ENCODE measurements around the gene ADH1C.
"Not testable (repeated sequence)": the region's sequence is repeated elsewhere in the genome, so short reads cannot be mapped to it uniquely, and the experiment has no call there.

ADH1C gene

DNA sequence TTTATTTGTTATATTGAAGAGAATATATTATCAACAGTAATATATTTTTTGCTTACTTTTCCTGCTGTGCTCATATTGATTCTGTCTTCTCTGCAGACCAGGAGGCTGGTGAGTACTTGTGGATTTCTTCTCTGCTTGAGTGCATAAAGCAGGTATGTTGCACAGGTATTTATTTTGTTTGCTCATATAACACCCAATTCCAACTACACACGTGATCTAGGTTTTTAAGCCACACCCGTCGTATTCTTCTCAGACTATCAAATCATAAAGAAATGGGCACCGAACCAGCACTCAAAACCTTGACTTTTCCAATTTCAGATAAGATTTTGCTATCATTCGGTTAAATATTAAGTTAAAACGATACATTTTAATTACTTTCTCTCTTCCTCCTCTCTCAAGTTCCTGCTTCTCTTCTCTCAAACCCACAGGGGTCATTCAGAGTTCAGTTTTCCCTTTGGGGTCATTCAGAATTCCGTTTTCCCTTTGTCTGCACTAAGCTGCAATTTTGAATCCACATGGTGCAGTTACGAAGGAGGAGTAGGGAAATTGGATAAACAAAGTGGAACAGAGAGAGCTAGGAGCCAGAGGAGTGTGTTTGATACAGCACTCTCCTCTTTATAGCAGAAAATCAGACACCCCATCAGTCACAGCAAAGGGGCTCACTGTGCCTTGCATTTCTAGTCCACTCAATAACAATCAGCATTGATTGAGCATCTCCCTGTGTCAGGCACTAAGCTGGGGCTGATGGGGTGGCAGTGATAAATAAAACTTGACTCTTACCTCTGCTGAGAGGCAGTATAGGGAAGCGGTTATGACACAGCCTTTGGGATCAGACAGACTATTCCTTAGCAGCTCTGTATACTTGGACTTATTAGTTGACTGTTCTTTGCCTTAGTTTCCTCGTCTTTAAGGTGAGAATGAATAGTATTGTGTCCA, at the start of gene ADH1C:
ADH1C (minus strand) TSS at position 145 of the 936 bp plus-strand sequence; CDS start at position 74, 71 bp downstream.
- DNase-seq: no peak

DNA sequence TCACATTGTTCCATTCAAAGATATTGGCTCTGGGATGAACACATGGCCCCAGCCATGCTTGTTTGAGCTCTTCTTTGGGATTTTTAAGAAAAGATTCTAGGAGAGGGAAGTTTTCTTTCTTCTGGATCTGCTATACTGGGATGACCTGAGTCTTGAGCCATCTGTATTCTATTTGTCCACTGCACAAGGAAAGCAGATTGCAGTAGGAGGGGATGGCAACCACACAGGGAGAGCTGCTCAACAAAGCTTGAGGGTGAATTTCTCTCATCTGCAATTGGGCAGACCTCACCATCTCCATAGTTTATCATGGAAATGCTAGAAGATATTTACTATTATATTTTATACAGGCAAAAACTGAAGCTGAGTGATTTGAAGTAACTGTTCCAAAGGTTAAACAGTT, 48.3 kb upstream of the ADH1C start:
- no peak for DNase-seq

DNA sequence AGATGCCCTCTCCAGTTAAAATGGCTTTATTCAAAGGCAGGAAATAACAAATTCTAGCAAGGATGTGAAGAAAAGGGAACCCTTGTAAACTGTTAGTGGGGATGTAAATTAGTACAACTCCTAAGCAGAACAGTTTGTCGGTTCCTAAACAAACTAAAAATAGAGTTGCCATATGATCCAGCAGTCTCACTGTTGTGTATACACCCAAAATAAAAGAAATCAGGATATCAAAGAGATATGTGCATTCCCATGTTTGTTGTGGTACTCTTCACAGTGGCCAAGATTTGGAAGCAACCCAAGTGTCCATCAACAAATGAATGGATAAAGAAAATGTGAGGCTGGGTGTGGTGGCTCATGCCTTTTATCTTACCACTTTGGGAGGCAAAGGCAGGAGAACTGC, 46.5 kb upstream of the ADH1C start:
- DNase-seq: no peak

DNA sequence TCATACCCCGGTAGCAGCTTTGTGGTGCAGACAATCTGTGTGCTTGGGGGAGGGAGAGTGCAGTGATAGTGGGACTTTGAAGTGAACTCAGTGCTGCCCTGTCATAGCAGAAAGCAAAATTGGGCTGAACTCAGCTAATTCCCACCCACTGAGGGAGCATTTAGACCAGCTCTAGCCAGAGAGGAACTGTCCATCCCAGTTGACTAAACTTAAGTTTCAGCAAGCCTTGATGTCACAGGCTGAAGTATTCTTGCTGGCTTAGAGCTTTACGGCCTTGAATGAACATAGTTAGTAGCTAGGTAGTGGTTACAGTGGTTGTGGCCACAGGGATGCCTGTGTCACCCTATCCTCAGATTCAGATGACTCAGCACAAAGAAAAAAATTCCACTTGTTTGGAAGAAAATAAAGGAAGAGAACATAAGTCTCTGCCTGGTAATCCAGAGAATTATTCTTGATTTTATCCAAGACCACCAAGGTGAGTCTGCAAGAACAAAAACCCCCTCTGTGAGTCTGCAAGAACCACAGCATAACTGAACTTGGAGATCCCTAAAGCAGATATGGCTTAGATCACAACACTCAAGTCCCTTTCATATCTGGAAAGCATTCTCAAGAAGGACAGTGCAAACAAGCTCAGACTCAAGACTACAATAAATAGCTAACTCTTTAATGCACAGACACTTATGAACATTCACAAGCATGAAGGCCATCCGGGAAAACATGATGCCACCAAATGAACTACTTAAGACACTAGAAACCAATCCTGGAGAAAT, 43.2 kb upstream of the ADH1C start:
- DNase-seq: no peak

DNA sequence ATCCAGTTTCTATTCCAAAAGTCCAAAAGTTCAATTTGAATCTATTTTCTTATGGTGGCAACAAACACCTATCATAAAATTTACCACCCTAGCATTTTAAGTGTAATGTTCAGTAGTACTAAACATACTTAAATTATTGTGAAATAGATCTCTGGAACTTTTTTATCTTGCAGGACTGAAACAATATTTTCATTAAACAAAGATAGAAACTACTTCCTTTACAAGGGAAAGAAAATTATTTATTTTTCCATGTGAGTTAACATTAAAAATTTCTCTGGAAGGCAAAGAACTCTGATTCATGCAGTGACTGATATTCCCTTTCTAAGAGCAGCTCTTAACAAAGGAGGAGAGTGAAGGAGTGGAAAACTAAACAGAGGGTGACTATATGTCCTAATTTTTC, 42.4 kb upstream of the ADH1C start:
- DNase-seq: no peak

DNA sequence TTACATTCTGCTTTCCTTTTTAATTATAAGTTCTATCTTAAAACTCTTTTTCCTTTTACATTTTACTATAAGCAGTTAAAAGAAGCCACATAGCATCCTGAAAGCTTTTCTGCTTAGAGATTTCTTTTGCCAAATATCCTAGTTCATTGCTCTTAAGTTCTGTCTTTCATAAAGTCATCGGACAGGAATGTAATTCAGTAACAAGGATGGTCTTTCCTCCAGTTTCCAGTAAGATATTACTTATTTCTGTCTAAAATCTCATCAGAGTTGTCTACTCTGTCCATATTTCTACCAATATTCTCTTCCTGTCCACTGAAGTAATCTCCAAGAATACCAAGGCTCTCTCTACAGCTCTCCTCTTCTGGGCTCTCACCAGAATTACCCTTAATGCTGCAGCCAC, 37.5 kb upstream of the ADH1C start:
- DNase-seq: no peak

DNA sequence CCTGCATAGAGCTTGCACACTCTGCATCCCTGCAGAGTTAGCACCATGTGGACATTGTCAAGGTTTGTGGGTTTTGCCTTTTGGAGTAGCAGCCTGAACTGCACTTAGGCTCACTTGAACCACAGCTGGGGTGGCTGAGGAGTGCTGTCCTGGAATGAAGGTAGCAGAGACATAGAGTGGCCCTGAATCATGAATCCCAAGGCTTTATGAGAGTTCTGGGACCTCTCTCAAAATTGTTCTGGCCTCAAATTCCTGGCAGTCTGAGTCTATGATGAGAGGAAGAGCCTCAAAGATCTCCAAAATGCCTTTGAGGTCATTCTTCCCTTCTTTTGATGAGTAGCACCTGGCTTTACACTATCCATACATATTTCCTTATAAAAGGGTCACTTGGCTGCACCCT, 37.1 kb upstream of the ADH1C start:
- DNase-seq: no peak

DNA sequence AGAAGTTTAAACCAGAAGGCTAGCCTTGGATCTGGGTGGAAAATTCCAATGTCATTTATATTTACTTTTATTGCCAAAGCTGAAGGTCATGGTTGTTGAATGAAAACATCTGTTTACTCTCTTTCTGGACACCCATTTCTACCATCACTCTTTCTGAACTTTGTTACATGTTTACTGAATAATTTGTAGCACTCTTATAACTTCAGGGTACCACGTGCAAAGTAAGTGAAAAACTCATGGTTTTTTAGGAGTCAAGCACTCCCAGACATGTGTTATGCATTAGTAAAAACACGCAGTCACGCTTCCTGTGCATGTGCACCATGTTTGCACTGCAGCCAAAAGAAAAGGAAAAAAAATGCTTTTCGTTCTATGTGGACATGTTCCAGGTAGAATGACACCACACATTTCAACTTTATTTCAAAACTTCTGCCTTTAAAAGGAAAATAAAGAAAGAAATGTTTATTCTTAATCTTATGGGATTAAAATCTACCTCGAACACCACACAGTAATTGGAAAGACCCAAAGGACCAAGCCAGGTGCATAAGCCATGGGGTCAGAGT, 31.4 kb upstream of the ADH1C start:
- DNase-seq: no peak

DNA sequence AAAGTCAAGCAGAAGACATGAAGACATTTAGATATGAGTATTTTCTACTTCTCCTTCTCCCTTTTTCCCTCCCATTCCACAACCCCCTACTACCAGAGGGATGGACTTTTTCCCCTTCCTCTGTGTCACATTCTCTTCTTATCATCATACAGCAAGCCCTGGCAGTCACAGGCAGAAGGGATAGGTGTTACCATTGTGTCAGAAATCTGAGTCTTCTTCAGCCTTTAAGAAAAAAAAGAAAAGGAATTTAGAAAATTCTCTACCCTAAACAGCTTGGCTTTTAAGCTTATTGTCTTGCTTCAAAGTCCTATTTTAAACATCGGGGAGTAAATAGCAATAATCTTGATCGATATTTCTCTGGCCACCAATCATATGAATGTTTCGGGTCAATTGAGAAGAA, 30.9 kb upstream of the ADH1C start:
- no peak for DNase-seq

DNA sequence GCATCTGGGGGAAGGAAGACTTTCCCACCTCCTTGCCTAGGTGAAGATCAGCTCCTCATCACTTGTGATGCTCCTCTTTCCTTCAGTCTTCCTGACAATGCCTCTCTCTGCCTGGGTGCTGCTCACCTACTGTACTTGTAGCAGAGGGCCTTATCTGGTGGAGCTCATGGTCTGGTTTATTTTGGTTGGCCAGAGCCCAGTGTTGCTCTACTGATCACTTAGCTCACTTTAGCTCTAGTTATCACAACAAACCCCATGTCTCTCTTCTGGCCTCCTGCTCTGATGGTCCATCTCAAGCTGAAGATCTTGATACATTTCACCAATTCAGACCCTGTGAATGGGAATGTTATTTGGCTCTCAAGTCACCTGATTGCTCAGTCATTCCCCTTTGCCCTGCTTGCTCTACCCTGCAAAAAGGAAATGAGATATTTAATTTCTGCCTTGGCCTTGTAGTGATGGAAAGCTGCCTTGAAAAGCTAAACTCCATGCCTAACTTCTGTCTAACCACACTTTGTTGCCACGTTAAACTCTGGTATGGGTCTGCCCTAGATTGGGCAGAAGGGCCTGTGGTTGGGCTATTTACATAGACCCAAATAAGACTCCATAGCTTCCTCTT, 30.3 kb upstream of the ADH1C start:
- DNase-seq: no peak

DNA sequence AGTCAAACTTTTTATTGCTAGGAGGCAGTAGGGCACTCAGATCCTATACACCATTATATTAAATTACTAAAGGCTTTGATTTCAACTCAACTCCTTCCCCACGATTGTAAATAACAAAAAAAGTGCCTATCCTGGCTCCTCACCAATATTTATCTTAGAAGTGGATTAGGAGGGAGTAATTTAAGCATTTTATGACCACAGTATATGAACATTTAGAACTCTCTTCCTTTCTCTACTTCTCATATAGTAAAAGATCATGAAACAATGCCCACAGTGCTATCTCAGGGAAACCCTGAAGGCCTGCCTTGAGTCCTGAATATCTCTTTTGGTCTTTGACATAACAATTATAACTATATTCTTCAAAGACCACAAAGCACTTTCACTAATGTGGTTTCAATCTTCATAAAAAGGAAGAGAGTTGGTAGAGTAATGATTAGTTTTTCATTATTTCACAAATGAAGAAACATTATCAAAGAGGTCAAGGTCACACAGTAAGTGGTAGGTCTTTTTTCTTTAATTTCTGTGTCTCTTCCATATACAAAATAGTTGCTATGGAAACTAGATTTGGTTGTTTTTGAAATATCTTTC, 29.1 kb upstream of the ADH1C start:
- no peak for DNase-seq

DNA sequence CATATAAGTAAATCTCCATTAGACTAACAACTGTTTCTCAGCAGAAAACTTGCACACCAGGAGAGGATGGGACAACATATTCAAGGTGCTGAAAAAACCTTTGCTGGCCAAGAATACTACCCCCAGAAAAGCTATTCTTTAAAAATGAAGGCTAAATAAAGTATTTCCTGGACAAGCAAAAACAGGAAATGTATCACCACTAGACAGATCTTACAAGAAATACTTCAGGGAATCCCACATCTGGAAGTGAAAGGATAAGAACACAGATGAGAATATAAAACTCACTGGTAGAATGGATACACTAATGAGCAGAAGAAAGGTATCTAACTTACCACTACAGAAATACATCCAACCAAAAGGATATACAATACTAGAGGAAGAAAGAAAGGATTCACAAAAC, 27.0 kb upstream of the ADH1C start:
- DNase-seq: no peak

DNA sequence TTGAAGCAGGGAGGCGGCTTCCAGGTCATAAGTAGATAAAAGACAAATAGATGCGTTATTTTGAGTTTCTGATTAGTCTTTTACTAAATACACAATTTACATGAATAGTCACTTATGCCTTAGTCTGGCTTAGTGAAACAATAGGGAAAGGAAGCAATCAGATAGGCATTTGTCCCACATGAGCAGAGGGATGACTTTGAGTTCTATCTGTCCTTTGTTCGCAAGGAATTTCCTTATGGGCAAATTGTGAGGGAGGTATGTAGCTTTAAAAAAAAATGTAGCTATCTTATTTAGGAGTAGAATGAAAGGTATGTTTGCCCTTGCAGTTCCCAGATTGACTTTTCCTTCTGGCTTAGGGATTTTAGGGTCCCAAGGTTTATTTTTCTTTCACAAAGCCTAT, 26.3 kb upstream of the ADH1C start:
- DNase-seq: no peak

DNA sequence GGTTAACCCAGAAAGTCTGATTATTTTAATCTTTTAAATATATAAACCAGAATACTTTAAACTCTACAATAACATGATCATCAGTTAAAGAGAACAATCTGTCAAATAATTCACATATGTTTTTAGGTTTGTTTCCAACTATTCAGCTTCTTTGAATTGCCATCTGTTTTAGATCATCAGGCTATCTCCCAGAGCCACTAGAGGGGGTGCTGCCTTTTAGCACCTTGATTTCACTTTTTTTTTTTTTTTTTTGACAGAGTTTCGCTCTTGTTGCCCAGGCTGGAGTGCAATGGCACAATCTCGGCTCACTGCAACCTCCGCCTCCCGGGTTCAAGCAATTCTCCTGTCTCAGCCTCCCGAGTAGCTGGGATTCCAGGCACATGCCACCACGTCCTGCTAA, 24.8 kb upstream of the ADH1C start:
- DNase-seq: not testable (repeated sequence)

DNA sequence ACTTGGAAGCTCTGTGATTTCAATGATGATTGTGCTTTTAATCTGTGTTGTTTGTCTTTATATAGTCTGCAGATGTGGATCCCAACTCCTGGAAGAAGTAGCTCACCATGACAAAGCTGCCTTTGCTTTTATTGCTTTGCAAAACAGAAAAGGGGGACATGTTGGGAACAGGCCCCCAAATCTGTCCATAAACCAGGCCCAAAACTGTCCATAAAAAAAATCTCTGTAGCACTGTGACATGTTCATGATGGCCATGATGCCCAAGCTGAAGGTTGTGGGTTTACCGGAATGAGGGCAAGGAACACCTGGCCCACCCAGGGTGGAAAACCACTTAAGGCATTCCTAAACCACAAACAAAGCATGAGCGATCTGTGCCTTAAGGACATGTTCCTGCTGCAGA, 19.9 kb upstream of the ADH1C start:
- DNase-seq: not testable (repeated sequence)

DNA sequence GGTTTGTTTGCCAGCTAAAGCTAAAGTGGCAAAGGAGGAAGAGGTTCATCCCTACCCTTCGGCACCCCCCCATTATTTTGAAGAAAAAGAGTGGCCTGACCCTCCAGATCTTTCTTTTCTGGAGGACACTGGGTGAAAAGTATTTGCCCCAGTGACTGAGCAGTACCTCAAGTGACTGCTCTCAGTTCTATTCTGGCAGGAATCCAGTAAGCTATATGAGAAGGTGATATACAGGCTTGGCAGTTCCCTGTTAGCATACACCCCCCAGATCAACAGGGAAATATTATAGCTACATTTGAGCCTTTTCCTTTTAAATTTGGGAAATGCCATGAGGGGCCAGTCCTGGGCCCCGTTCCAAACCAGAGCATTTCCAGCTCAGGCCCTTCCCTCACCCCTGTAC, 15.3 kb upstream of the ADH1C start:
- not testable (repeated sequence) for DNase-seq

DNA sequence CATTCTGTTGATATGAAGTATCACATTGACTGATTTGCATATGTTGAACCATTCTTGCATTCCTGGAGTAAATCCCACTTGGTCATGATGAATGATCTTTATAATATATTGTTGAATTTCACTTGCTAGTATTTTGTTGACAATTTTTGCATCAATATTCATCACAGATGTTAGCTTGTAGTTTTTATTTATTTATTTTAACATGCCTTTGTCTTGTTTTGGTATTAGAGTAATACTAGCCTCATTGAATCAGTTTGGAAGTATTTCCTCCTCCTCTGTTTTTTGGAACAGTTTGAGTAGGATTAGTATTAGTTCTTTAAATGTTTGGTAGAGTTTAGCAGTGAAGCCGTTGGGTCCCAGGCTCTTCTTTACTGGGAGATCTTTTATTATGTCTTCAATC, 13.9 kb upstream of the ADH1C start:
- no peak for DNase-seq

DNA sequence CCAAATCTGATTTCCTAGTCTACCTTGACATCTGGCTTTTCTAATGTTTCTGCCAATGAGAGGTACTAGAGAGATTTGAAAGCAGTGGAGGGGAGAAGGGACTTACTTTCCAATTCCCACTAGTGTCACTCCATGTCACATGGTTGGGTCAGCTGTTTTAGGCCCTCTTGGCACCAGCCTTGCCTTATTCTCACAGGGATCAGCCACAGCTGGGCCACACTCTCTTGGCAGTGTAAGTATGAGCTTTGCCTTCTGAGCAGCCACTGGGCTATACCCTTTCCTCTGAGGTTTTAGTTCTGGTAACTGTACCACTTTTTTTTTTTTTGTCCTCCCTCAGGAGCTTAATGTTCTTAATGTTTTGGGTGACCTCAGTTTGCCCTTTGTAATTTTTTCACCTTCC, 10.2 kb upstream of the ADH1C start:
- no peak for DNase-seq

DNA sequence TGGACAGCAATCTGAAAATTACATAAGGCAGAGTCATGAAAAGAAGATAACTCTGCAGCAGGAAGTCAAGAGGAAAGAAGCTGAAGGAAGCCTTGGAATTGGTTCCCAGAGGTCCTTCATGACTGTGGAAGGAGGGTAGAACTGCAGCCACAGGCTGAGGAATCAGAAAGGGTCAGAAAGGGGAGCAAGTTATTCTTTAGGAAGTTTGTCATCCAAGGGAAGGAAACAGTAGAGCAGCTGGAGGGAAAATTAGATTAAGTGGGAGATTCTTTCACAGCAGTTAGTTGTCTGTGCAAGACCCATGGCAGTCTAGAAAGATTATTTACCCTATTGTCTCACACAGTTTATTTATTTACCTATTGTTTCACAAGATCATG, 9.3 kb upstream of the ADH1C start:
- no peak for DNase-seq

DNA sequence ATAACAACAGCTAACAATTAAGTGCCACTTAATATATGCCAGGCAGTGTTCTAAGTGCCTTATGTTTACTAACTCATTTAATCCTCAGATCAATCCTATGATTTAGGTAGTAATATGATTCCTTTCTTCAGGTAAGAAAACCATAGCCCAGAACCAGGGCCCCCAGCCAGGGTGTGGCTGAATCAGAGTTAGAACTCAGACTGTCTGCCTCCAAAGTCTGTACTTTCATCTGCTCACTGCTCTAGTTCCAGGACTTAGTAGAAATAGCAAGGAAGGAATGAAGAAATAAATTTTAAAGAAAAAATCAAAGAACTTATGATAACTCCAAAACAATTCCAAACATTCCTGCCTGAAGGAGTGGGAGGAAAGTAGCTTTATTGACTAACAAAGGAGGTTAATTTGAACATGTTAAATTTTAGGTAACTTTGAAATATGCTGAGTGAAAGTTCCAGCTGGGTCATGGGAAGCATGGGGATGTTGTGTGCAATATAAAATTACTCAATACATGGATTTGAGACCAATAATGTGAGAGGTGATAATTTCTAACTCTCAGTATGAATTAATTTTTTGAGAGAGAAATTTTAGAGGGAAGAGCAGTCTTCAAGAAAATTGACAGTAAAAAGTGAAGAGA, 8.8 kb upstream of the ADH1C start:
- no peak for DNase-seq

DNA sequence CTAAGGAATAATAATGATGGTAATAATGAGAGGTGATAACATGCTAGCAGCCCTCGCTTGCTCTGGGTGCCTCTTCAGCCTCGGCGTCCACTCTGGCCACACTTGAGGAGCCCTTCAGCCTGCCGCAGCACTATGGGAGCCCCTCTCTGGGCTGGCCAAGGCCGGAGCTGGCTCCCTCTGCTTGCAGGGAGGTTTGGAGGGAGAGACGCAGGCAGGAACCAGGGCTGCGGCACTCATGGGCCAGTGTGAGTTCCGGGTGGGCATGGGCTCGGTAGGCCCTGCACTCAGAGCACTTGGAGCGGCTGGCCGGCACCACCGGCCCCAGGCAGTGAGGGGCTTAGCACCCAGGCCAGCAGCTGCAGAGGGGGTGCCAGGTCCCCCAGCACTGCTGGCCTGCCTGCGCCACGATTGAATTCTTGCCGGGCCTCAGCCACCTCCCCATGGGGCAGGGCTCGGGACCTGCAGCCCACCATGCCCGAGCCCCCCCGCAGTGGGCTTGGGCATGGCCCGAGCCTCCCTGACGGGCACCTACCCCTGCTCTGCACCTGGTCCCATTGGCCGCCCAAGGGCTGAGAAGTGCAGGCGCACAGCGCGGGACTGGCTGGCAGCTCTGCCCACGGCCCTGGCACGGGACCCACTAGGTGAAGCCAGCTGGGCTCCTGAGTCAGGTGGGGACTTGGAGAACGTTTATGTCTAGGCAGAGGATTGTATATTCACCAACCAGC, 7.1 kb upstream of the ADH1C start:
- DNase-seq: no peak

DNA sequence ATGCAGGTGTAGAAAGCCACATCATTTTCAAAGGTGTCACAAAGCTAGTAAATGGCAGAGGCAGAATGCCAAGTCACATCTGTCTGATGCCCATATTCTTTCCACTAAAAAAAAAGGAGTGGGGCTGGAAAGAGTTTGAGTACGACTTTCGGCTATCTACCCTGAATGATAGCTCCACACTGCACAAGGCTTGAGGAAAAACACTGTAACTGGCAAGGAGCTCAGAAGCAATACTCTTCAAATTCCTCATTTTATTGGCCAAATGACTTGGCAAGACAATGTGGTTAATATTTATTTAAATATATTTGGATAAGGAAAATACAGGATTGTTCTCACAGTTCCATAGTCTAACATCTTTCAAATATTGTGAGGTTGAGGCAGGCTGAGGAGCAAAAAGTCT, 5.4 kb upstream of the ADH1C start:
- no peak for DNase-seq

Measured in NCI-H510A treated with DMSO at 0.1 percent for 48 hours (cell line).